Natural killer cell treated with Interleukin-12 subunit alpha and Interleukin-12 subunit beta and Interleukin-15 and Interleukin-18, amount 100 ng/mL, for 72 hours (primary cell): Measurements from ENCODE around the gene ZNF581. TPM values are rescaled to one million over a fixed set of nuclear protein-coding genes. Genes with fewer than 3 reads are reported as not detected.

Experiments used
- ATAC-seq, 2 donors: fragments of 150-1000 bp; cut with Tn5 transposase in 1 of 2; sonication (Bioruptor Pico), chemical (Tn5 transposase) in 1 of 2; 2 replicates each; pipeline ENCODE4 v1.10.0; 2021
- DNase-seq: peaks from one replicate; pipeline ENCODE4 v3.0.0; 2022; ENCODE audit warnings: low spot score
- H3K27ac Mint-ChIP-seq, 2 donors: 1 replicate in 1 of 2; 2 replicates in 1 of 2; pipeline ENCODE4 v1.8.0; 2022; ENCODE audit warnings: mixed read lengths in 2 of 2, mild to moderate bottlenecking in 1 of 2, moderate library complexity in 1 of 2
- H3K27me3 Mint-ChIP-seq, 2 donors: 1 replicate in 1 of 2; 2 replicates in 1 of 2; pipeline ENCODE4 v1.8.0; 2022; ENCODE audit warnings: mixed read lengths in 2 of 2
- H3K36me3 Mint-ChIP-seq: one replicate; pipeline ENCODE4 v1.8.0; 2022; ENCODE audit warnings: mixed read lengths
- H3K4me1 Mint-ChIP-seq, 2 donors: 1 replicate in 1 of 2; 2 replicates in 1 of 2; pipeline ENCODE4 v1.8.0; 2022; ENCODE audit warnings: low read depth in 2 of 2, mixed read lengths in 2 of 2, mild to moderate bottlenecking in 1 of 2
- H3K4me3 Mint-ChIP-seq: one replicate; pipeline ENCODE4 v1.8.0; 2022; ENCODE audit warnings: mixed read lengths
- H3K9me3 Mint-ChIP-seq: 2 replicates; pipeline ENCODE4 v1.8.0; 2022; ENCODE audit warnings: mixed read lengths
- total RNA-seq, 2 donors: library from RNA; stranded (reverse); gene quantifications; one replicate each; pipeline ENCODE4 v1.2.3, GENCODE V29; 2022

ZNF581 gene
- total RNA-seq, 2 donors from 2014 or later = 15.1 to 27.6 TPM

DNA sequence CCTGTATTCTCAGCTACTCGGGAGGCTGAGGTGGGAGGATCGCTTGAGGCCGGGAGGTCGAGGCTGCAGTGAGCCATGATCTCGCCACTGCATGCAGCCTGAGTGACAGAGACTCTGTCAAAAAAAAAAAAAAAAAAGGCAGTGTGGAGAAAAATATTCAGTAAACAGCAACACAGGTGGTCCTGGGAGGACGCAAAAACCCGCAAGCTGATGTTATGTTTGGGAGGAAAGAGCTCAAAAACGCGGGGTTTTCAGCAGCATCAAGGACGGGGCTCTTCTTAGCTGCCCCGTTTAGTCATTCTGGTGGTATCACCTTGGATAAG lies 18.5 kb upstream of the ZNF581 start:
- DNase-seq (no peak), ATAC-seq (no peak)
- Mint-ChIP-seq H3K9me3 (no peaks in the 10 kb centered on the region), H3K4me1 (peaks cover 28 to 38% of the 10 kb centered on the region in 2 donors), H3K36me3 (no peaks in the 10 kb centered on the region), H3K27ac (peak overlapping the region; percentile 73 to 87), H3K4me3 (peak overlapping the region; percentile 69), H3K27me3 (peaks cover 0 to 3% of the 10 kb centered on the region in 2 donors)

GRCh38 chr19:55626350-55626749 lies 17.1 kb upstream of the ZNF581 start:
- peak overlapping the region in 1 of 2 donors; percentile 10 for H3K27ac Mint-ChIP-seq
- H3K36me3 Mint-ChIP-seq = no peaks in the 10 kb centered on the region
- no peaks in the 10 kb centered on the region for H3K9me3 Mint-ChIP-seq
- peaks cover 20 to 27% of the 10 kb centered on the region in 2 donors for H3K4me1 Mint-ChIP-seq
- DNase-seq = no peak
- H3K27me3 Mint-ChIP-seq = peaks cover 0 to 3% of the 10 kb centered on the region in 2 donors
- peak in 1 of 2 donors; percentile 31 for ATAC-seq
- H3K4me3 Mint-ChIP-seq = peak overlapping the region; percentile 39

GRCh38 chr19:55632463-55632834 lies 11.0 kb upstream of the ZNF581 start:
- no peak overlapping the region for H3K4me3 Mint-ChIP-seq
- peaks cover 0 to 5% of the 10 kb centered on the region in 2 donors for H3K27me3 Mint-ChIP-seq
- H3K9me3 Mint-ChIP-seq = no peaks in the 10 kb centered on the region
- H3K27ac Mint-ChIP-seq = peak overlapping the region in 1 of 2 donors; percentile 26
- H3K36me3 Mint-ChIP-seq = peaks cover 11% of the 10 kb centered on the region
- H3K4me1 Mint-ChIP-seq = peaks cover 35 to 38% of the 10 kb centered on the region in 2 donors
- ATAC-seq = peak; percentile 63 to 67
- peak; percentile 91 for DNase-seq

- DNase-seq = no peak
- Mint-ChIP-seq H3K4me1 (peaks cover 43 to 46% of the 10 kb centered on the region in 2 donors), H3K27me3 (peaks cover 0 to 2% of the 10 kb centered on the region in 2 donors), H3K36me3 (peaks cover 17% of the 10 kb centered on the region), H3K4me3 (peak overlapping the region; percentile 96), H3K9me3 (no peaks in the 10 kb centered on the region), H3K27ac (peak overlapping the region in 1 of 2 donors; percentile 99)
- no peak for ATAC-seq
These were observed 9.6 kb upstream of the ZNF581 start for GRCh38 chr19:55633861-55634260.

DNA sequence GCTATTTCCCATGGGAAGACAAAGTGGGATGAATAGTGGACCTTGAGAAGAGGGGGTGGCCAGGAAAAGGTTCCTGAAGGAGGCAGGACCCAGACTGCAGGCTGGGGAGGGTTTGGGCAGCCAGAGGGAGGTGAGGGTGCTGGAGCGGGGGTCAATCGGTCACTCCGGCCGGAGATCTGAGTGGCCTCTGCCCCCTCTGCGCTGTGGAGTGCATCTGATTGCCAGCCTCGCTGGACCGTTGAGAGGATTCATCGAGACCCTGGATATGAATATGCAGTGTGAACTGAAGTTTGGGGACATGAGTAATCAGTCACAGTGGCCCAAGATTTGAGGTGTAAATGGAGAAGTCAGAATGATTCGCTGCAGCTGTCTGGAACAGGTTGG lies 8.1 kb upstream of the ZNF581 start:
- H3K27me3 Mint-ChIP-seq = peaks cover 0 to 2% of the 10 kb centered on the region in 2 donors
- ATAC-seq = peak in 1 of 2 donors; percentile 48

GRCh38 chr19:55635856-55636440 lies 7.5 kb upstream of the ZNF581 start:
- Mint-ChIP-seq H3K36me3 (peaks cover 17% of the 10 kb centered on the region), H3K4me1 (peaks cover 55 to 56% of the 10 kb centered on the region in 2 donors), H3K9me3 (no peaks in the 10 kb centered on the region), H3K27me3 (peaks cover 0 to 2% of the 10 kb centered on the region in 2 donors), H3K27ac (peak overlapping the region; percentile 99 to 100), H3K4me3 (peak overlapping the region; percentile 96)
- no peak for DNase-seq
- no peak for ATAC-seq

More for the DNA sequence above, 8.1 kb upstream of the ZNF581 start:
- Mint-ChIP-seq H3K4me1 (peaks cover 53% of the 10 kb centered on the region in 2 donors), H3K4me3 (peak overlapping the region; percentile 96), H3K9me3 (no peaks in the 10 kb centered on the region), H3K36me3 (peaks cover 17% of the 10 kb centered on the region), H3K27ac (peak overlapping the region; percentile 99 to 100)
- peak; percentile 55 for DNase-seq

DNA sequence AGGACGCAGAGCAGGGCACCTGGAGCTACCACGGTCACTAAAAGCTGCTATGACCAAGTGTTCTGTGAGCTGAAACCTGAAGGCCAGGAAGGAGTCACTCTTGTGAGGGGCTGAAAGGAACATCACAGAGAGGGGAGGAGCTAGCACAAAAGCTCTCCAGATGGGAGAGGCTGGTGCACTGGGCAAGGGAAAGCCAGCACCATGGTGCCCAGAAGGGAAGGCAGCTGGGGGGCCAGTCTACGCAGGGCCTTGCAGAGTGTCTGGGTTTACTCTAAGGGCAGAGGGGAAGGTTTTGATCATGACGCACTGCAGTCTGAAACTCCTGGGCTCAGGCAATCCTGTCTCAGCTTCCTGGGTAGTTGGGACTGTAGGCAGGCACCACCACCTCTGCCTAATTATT lies 6.7 kb upstream of the ZNF581 start:
- Mint-ChIP-seq H3K36me3 (peaks cover 17% of the 10 kb centered on the region), H3K27ac (peak overlapping the region; percentile 99 to 100), H3K4me1 (peaks cover 57 to 61% of the 10 kb centered on the region in 2 donors), H3K4me3 (peak overlapping the region; percentile 96), H3K27me3 (peaks cover 0 to 2% of the 10 kb centered on the region in 2 donors), H3K9me3 (no peaks in the 10 kb centered on the region)
- no peak for ATAC-seq
- no peak for DNase-seq

DNA sequence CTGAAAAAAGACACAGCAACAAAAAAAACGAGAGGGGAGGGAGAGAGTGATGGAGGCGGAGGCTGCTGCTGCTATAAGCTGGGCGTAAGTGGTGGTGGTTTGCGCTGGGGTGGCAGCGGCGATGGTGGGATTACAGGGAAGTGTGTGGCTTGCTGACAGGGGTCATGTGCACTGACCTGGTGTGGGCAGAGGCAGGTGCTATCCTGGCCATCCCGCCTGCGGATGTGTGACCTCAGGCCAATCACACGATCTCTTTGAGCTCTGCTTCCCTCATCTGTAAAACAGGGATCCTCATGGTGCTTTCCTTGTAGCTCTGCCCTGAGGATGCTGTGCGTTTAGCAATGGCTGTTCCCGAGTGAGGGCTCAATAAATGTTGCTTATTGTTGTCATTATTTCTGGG lies 5.9 kb upstream of the ZNF581 start:
- peaks cover 58 to 60% of the 10 kb centered on the region in 2 donors for H3K4me1 Mint-ChIP-seq
- peak overlapping the region in 1 of 2 donors; percentile 30 for H3K27ac Mint-ChIP-seq
- H3K9me3 Mint-ChIP-seq = no peaks in the 10 kb centered on the region
- H3K27me3 Mint-ChIP-seq = no peaks in the 10 kb centered on the region
- DNase-seq (no peak), ATAC-seq (no peak)
- H3K4me3 Mint-ChIP-seq = peak overlapping the region; percentile 54
- peaks cover 17% of the 10 kb centered on the region for H3K36me3 Mint-ChIP-seq

DNA sequence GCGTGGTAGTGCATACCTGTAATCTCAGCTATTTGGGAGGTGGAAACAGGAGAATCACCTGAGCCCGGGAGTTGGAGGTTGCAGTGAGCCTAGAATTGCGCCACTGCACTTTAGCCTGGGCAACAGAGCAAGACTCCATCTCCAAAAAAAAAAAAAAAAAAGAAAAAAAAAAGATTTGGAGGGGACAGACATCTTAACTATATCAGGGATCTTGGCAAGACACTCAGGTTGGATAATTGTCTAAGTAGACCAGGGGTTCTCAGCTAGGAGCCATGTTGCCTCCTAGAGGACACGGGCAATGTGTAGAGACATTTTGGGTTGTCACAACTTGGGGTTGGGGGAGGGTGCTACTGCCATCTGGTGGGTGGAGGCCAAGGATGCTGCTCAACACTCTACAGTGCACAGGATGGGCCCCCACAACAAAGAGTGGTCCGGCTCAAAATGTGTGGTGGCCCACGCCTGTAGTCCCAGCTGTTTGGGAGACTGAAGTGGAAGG lies 4.5 kb upstream of the ZNF581 start:
- H3K4me1 Mint-ChIP-seq = peaks cover 65 to 67% of the 10 kb centered on the region in 2 donors
- no peak for ATAC-seq
- H3K9me3 Mint-ChIP-seq = no peaks in the 10 kb centered on the region
- H3K4me3 Mint-ChIP-seq = peak overlapping the region; percentile 50
- no peaks in the 10 kb centered on the region for H3K27me3 Mint-ChIP-seq
- no peak for DNase-seq
- peaks cover 17% of the 10 kb centered on the region for H3K36me3 Mint-ChIP-seq
- peak overlapping the region in 1 of 2 donors; percentile 33 for H3K27ac Mint-ChIP-seq

GRCh38 chr19:55640043-55640576 lies 3.3 kb upstream of the ZNF581 start:
- no peaks in the 10 kb centered on the region for H3K27me3 Mint-ChIP-seq
- H3K4me3 Mint-ChIP-seq = peak overlapping the region; percentile 71
- H3K27ac Mint-ChIP-seq = peak overlapping the region; percentile 66 to 70
- H3K4me1 Mint-ChIP-seq = peaks cover 60 to 65% of the 10 kb centered on the region in 2 donors
- peaks cover 14% of the 10 kb centered on the region for H3K36me3 Mint-ChIP-seq
- DNase-seq = no peak
- ATAC-seq = peak; percentile 43 to 48
- no peaks in the 10 kb centered on the region for H3K9me3 Mint-ChIP-seq

DNA sequence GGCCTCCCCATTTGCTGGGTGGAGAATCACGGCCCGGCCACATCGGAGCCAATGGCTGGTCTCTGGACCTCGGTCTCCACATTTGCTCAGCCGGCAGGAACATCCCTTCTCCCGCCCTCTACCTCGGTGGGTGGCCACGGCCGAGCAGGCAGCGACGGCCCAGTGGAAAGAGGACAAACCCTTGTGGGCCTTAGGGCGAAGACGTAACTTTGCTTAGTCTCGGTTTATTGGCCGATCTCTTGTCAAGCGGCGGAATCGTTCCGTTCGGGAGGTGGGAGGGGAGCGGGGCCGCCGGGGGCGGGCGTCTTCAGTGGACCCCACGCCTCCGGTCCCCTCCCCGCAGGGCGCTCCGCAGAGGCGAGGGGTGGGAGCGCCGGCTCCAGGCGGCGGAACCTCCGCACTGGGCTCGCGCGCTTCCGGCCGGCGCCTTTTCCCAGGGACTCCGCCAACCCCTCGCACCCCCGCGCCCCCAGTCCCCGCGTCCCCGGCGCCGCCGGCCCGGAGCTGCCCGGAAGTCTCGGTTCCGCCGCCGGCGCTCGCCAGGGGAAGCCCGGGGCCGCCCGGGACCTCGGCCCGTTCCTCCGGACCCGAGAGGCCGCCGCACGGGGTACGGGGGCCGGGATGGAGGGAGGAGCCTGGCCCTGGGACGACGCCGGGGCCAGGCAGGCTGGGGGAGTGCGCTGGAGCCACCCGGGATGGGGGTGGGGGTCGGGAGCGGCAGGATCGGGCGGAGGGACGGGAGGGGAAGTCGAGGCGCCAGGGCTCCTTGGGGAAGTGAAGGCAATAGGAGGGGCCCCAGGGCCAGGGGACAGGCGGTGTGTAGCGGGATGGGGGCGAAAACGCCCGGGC lies 2.6 kb upstream of the ZNF581 start, which contains the start of gene ZNF580:
ZNF580 (plus strand) TSS at position 426 of the 849 bp plus-strand sequence. CDS start 1,507 bp downstream, outside the sequence.
- H3K36me3 Mint-ChIP-seq = peaks cover 7% of the 10 kb centered on the region

DNA sequence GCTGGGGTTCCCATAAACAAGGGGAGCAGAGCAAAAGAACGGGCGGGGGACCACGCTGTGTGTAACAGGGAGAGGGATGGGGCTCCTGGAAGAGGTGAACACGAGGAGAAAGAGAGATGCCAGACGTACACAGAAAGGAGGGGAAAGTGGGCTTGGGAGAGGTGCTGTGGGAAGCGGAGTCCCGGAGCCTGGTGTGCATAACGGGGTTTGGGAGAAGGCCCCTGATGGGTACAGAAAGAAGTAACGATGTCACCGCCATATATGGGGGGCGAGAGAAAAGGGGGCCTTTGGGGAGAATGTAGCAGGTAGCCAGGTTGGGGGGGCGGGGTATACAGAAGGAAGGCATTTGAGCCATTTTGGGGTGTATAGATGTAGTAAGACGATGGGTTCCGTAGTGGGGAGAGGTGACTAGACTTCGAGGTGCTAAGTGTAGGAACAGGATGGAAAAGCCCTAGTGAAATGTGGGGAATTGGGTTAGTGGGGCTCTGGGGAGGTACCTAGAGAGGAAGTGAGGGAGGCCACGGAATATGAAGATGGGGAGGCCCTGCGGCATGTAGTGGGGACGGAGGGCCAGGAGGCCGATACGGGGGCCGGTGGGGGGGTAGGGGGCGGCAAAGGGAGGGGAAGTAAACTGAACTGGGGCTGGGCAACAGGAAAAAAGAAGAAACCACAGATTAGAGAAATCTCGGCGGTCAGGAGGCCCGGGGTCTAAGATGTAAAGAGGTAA lies 1.9 kb upstream of the ZNF581 start:
- H3K27me3 Mint-ChIP-seq = no peaks in the 10 kb centered on the region
- H3K36me3 Mint-ChIP-seq = peaks cover 6% of the 10 kb centered on the region
- H3K27ac Mint-ChIP-seq = peak overlapping the region; percentile 55 to 87
- peak overlapping the region; percentile 82 for H3K4me3 Mint-ChIP-seq
- peaks cover 45 to 54% of the 10 kb centered on the region in 2 donors for H3K4me1 Mint-ChIP-seq
- ATAC-seq (no peak), DNase-seq (no peak)
- no peaks in the 10 kb centered on the region for H3K9me3 Mint-ChIP-seq

More for the DNA sequence above, 2.6 kb upstream of the ZNF581 start, which contains the start of gene ZNF580:
- ATAC-seq (peak; percentile 76), DNase-seq (no peak)
- H3K4me3 Mint-ChIP-seq = peak within 1 kb of the TSS; percentile 82
- no peaks in the 10 kb centered on the region for H3K27me3 Mint-ChIP-seq
- H3K4me1 Mint-ChIP-seq = peaks cover 53 to 62% of the 10 kb centered on the region in 2 donors
- H3K27ac Mint-ChIP-seq = peak within 1 kb of the TSS; percentile 66 to 87
- H3K9me3 Mint-ChIP-seq = no peaks in the 10 kb centered on the region
